NCI-H1092 (cell line): ENCODE measurements around the gene PCGF2.
A peak's percentile ranks its signal among the peaks of the same experiment; 100 is the strongest.
"Not testable (repeated sequence)": the region's sequence is repeated elsewhere in the genome, so short reads cannot be mapped to it uniquely, and the experiment has no call there.

ENCODE experiments used
- DNase-seq: peaks from one replicate; lab custom pipeline; 2025; lab: John Stamatoyannopoulos, UW

The PCGF2 gene

DNA sequence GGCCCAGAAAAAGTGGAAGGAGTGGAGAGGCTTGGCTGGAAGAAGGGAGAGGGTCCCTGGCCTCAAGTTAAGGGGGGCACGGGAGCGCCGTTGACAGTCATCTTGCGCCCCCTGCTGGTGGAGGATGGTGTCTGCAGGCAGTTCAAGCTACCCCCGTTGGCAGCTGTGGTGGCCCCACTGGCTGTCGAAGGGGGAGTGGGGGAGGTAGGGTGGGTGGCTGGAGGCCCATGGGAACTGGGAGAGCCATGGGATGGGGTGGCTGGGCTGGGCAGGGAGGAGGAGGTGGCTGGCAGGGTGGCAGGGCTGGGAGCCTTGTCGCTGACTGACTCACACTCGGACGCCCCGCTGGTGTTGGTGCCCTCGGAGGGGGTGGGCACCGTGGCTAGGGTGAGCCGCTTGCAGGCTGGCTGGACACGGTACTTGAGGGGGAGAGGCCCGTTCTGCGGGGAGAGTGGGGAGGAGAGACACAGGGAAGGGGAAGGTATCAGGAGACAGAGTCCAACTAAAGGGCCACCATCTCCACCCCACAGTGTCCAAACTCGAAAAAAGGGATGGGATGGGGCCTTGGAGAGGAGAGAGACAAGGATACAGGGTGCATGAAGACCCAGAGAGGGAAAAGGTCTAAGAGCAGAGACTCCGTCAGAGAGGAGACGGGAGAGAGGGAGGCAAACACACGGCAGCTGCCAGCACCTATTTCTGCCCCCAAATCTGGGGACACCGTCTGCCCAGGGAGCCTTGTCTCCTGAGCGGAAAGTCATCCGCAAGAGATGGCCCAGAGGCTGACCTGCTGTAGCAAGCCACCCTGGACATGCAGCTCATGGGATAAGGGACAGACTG is 12.8 kb downstream of the PCGF2 start:
- peak; percentile 30 for DNase-seq

DNA sequence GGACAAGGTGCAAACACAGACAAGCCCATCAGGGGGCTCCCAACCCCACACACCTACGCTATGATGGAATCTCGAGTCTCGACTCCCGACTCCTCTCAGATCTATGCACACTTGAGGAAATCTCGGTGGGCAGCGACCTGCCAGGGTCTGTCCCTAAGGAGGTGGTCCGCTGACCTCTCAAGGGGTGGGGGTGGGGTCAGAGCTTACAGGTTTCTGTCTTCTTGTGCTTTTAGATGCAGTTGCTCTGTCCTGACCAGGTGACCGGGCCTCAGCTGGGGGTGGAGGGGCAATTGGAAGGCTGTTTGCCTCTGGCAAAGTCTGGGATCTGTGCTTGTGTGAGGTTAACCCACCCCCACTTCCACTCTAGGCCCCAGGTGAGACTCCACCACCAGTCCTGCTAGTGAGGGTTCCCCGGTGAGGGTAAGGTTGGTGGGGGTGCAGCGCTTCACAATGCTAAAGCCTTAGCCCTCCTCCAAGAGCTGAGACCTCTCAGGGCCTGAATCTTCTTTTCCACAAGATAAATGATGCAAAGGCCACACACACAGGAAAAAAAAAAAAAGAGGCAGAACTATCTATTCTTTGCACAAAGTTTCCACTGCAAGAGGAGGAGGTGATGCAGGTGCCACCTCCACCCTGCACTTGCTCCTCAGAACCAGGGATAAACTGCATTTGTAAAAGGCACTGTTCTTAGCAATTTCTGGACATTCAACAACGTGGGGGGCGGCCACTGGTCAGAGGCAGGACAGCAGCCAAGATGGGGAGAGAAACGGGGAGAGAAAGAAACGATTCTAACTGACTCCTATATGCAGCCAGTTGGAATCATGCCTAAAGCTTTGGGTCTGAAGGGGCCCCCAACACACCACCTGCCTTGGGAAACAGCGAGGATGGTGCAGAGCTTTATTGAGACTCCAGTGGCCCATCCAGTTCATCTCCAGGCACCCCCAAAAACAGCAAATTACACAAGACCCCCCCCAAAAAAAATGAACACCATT is 13.9 kb downstream of the PCGF2 start:
- no peak for DNase-seq

DNA sequence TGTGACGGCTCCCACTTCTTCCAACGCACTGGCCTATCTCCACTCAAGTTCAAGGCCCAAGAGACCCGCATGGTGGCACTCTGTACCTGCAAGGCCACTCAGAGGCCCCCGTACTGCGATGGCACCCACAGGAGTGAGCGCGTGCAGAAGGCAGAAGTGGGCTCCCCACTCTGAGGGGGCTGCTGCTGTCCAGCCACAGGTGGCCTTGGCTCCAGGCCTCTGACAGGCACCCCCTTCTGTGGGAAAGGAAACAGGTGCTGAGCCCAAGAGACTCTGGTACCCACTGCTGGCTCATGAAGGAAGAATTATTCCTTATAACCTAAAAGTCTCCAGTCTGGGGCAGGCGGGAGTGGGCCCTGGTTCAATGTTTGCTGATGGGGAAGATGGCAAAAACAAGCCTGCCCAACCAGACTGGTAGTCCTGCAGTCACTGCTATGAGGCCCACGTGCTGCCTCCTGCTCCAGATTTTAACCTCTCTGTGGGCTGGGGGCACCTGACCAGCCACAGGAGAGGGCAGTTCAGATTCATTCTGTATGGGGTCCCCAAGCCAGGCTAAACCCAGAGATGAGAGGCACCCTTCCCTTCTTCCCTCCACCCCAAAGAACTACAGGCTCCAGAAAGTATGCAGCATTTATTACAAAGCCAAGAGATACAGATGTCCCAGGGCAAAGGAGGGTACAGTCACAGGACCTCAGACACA is 14.7 kb downstream of the PCGF2 start:
- DNase-seq: no peak

- DNase-seq: no peak
These were observed 15.5 kb downstream of the PCGF2 start for GRCh38 chr17:38732376-38733281.

- DNase-seq: no peak
These were observed 16.4 kb downstream of the PCGF2 start for GRCh38 chr17:38731526-38732294.

GRCh38 chr17:38730526-38731379 is 17.4 kb downstream of the PCGF2 start:
- DNase-seq: peak; percentile 67

GRCh38 chr17:38729886-38730525 is 18.1 kb downstream of the PCGF2 start, which contains the start of gene CISD3:
TSS of gene CISD3 (plus strand) at chr17:38730341. CDS start at chr17:38730359, 18 bp downstream.
- DNase-seq: peak; percentile 72

DNA sequence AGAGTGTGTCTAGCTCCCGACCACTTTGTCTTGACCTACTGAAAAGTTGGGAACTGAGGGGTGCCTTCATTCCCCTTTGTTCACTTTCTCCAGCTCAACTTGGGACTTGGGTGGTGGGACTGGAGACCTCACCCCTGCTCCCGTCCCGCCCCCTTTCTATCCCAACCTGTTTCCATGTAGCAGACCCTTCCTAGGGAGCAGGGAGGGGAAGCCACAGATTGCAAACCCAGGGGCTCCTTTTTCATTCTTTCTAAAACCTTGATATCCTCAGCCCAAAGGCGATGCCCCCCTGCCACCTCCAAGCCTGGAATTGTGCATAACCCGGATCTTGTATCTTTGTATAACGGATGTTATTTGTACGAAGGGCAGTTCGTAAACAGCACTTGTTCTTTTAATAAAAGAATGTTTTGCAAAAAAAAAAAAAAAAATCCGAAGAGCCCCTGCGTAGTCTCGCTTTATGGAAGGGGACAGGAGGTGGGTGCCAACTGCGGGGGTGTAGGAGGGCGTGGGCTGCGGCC is 18.7 kb downstream of the PCGF2 start:
- DNase-seq: no peak

DNA sequence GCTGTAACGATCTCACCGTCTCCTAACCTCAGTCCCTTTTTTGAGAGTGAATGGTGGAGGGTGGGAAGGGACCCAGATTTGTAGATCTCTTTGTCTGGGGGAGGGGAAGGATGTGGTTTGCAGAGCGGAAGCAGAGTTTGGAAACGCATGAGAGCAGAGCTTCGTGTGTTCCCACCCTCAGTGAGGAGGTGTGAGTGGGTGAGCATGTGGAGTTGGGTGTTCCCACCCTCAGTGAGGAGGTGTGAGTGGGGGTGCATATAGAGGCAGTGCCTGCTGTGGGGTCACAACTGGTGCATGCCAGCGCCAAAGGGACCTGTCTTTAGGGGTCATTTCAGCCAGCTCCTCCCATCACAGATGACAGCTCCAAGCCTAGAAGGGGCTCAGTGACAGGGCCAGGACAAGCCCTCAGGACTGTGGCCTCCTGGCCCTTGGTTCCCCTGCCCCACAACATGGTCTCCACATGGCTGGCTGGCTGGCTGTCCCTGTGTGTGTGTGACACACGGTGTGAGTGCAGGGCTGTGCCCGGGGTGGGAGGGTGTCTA is 19.8 kb downstream of the PCGF2 start:
- DNase-seq: no peak

- no peak for DNase-seq
These were observed 20.4 kb downstream of the PCGF2 start for GRCh38 chr17:38727736-38728135.

DNA sequence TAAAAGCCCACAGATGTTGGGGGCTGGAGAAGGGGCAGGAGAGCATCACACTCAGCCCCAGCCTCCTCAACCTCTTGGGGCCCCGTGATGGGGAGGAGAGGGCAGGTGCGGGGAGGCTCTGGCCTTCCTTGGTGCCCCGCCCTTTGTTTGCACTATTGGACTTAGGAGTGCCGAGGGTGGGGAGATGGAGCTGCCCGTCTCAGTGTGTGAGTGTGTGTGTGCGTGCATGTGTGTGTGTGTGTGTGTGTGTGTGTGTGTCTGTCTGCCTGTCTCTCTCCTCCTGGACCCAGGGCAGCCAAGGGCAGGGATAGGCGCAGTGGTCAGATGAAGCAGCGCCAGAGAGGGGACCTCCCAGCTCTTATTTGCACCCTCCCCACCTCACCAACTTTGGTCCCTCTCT is 22.0 kb downstream of the PCGF2 start:
- DNase-seq: not testable (repeated sequence)

GRCh38 chr17:38725066-38725465 is 23.1 kb downstream of the PCGF2 start:
- DNase-seq: no peak

- peak; percentile 81 for DNase-seq
These were observed 23.7 kb downstream of the PCGF2 start for GRCh38 chr17:38724337-38724988.

- DNase-seq: no peak
These were observed 26.3 kb downstream of the PCGF2 start for GRCh38 chr17:38721802-38722201.

- no peak for DNase-seq
These were observed 27.2 kb downstream of the PCGF2 start for GRCh38 chr17:38720941-38721340.

DNA sequence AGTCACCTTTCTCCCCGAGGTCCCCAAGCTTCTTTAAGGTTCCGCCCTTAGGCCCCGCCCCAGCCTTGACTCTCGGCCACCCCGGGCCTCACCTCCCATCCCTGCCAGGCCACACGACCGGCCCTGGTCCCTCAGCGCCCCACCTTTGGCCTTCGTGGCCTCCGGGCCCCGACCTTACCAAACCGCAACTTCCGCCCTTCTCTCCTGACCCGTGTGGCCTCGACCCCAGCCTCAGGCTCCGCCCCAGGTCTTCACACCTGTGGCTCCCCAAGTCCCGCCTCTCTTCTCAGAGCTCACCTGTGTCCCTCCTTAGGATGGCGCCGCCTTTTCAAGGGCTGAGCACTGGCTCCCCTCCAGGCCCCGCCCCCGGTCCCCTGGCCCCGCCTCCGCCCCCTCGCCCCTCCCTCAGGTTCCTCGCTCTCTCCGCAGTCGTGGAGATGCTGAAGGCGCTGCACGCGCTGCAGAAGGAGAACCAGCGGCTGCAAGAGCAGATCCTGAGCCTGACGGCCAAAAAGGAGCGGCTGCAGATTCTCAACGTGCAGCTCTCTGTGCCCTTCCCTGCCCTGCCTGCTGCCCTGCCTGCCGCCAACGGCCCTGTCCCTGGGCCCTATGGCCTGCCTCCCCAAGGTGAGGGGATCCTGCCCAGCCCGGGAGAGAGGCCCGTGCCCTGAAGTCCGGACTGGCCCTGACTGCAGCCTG is 28.0 kb downstream of the PCGF2 start:
- no peak for DNase-seq
